Central memory CD8-positive, alpha-beta T cell (primary cell): ENCODE measurements around the gene BLNK.
"Not testable (repeated sequence)": the region's sequence is repeated elsewhere in the genome, so short reads cannot be mapped to it uniquely, and the experiment has no call there.

Experiments used
- ATAC-seq: fragments of 150-1000 bp; cut with Tn5 transposase; replicated peaks from 2 replicates; pipeline ENCODE4 v1.10.0; 2022; ENCODE audit warnings: mild to moderate bottlenecking, moderate FRiP score, moderate number of reproducible peaks; ENCODE audit not compliant: poor library complexity, severe bottlenecking; ENCODE audit errors: extremely low read depth
- DNase-seq, 2 donors: peaks; one replicate each; pipeline ENCODE4 v3.0.0; 2021; ENCODE audit warnings: low spot score in 2 of 2
- H3K27ac Mint-ChIP-seq: one replicate; pipeline ENCODE4 v1.8.0; 2022; ENCODE audit warnings: low read depth, mild to moderate bottlenecking, moderate library complexity, mixed read lengths
- H3K27me3 Mint-ChIP-seq: one replicate; pipeline ENCODE4 v1.8.0; 2022; ENCODE audit warnings: mixed read lengths
- H3K36me3 Mint-ChIP-seq: one replicate; pipeline ENCODE4 v1.8.0; 2022; ENCODE audit warnings: mild to moderate bottlenecking, moderate library complexity, mixed read lengths; ENCODE audit not compliant: insufficient read depth
- H3K4me1 Mint-ChIP-seq: one replicate; pipeline ENCODE4 v1.8.0; 2022; ENCODE audit warnings: mixed read lengths
- H3K4me3 Mint-ChIP-seq: one replicate; pipeline ENCODE4 v1.8.0; 2022; ENCODE audit warnings: mild to moderate bottlenecking, moderate library complexity, mixed read lengths
- H3K9me3 Mint-ChIP-seq: one replicate; pipeline ENCODE4 v1.8.0; 2022; ENCODE audit warnings: mixed read lengths

BLNK gene

DNA sequence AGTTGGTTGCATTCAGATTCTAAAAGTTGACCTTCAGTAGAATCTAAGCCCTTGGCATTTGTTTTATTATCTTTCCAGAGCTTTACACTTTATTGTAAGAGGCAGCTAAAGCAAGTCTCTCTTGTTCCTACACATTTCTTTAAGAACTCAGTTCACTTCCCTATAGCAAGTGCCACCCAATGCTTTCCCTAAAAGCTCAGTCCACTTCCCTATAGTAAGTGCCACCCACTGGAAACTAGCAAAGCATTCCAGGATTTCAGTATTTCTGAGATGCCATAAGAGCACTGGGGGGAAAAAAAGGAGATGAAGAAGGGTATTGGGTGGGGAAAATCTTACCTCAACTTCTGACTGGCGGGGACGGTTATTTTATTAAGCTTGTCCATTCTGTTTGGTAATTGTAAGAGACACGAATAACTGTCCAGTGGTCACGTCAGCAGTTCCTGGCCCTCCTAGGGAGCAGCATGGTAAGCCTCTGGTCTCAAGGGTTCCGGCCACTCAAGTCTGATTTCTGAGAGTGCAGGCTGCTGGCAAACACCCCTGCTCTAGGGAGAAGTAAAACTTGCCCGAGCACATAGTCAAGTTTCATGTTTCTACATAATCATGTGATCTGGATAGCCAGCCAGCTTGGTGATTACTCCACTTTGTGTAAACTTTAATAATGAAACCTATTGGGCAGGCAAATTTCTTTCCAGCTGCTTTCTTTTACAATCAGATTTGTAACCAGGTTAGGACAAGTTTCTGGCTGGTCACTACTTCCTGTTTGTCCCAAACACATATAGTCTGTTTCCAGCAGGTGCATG lies at the start of gene BLNK:
TSS of gene BLNK (minus strand) at position 554 of the 800 bp plus-strand sequence. CDS start at position 383, 171 bp downstream.
- no peak within 1 kb of the TSS for H3K27ac Mint-ChIP-seq
- H3K4me1 Mint-ChIP-seq: no peaks in the 10 kb centered on the region
- ATAC-seq: no peak
- H3K27me3 Mint-ChIP-seq: peaks cover 33% of the 10 kb centered on the region
- H3K9me3 Mint-ChIP-seq: no peaks in the 10 kb centered on the region
- H3K4me3 Mint-ChIP-seq: no peak within 1 kb of the TSS
- H3K36me3 Mint-ChIP-seq: no peaks in the 10 kb centered on the region
- DNase-seq: no peak

DNA sequence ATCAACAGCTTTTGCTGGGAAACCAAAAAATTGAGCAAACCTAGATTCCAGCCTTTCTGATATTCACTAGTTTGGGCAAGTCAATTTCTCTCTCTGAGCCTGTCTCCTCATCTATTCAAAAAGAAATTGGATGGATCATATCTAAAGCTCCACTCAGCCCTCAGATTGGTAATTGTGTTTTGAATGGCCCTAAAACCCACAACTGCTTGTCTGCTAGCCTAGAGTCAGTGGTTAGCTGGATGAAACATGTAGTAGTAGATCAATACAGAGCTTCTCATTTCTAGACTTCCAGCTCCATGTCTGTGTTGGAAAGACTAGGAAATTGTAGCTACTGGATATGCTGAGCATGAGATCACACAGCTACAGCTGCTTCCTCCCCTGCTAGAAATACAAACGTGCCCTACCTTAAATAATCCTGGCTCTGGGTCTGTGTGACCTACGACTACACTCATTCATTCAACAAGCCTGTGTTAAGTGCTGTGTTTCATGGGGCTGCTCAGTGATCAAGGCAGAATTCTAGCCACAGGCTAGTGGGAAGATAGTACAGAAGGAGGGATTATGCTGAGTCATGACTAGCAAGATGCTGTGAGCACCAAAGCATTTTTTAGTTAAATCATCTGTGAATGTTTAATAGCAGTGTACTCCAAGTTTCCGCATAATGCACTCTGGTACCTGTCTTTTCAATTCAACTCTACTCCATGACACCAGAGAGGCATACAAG lies 48.5 kb upstream of the BLNK start:
- Mint-ChIP-seq H3K27me3 (peaks cover 56% of the 10 kb centered on the region), H3K4me1 (no peaks in the 10 kb centered on the region), H3K27ac (no peak overlapping the region), H3K4me3 (no peak overlapping the region), H3K9me3 (no peaks in the 10 kb centered on the region), H3K36me3 (no peaks in the 10 kb centered on the region)
- DNase-seq (no peak), ATAC-seq (no peak)

GRCh38 chr10:96317067-96317833 lies 45.9 kb upstream of the BLNK start:
- Mint-ChIP-seq H3K36me3 (no peaks in the 10 kb centered on the region), H3K4me3 (no peak overlapping the region), H3K27ac (no peak overlapping the region), H3K27me3 (peaks cover 73% of the 10 kb centered on the region), H3K4me1 (no peaks in the 10 kb centered on the region), H3K9me3 (no peaks in the 10 kb centered on the region)
- DNase-seq: no peak
- no peak for ATAC-seq

DNA sequence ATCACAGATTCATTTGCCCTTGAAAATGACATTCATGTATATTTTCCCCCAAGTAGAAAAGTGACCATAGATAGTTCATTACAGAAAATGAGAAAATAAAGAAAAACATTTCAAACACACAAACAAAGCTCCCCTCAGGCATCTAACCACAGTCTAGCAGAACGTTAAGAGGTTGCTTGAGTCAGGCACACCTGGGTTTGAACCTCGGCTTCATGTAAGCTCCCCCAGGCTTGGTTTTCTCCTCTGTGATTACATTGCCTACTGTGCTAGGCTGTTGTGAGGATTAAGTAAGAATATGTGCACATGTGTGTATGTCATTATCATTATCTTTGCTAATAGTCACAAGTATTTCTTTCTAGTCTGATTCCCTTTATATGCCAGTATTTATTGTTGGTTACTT lies 42.0 kb upstream of the BLNK start:
- H3K9me3 Mint-ChIP-seq: no peaks in the 10 kb centered on the region
- peaks cover 47% of the 10 kb centered on the region for H3K27me3 Mint-ChIP-seq
- no peak overlapping the region for H3K4me3 Mint-ChIP-seq
- DNase-seq (no peak), ATAC-seq (no peak)
- no peak overlapping the region for H3K27ac Mint-ChIP-seq
- no peaks in the 10 kb centered on the region for H3K36me3 Mint-ChIP-seq
- no peaks in the 10 kb centered on the region for H3K4me1 Mint-ChIP-seq

GRCh38 chr10:96311180-96311715 lies 39.9 kb upstream of the BLNK start:
- Mint-ChIP-seq H3K4me1 (no peaks in the 10 kb centered on the region), H3K27ac (no peak overlapping the region), H3K9me3 (no peaks in the 10 kb centered on the region), H3K36me3 (no peaks in the 10 kb centered on the region), H3K27me3 (peaks cover 52% of the 10 kb centered on the region), H3K4me3 (no peak overlapping the region)
- ATAC-seq (no peak), DNase-seq (no peak)

GRCh38 chr10:96310321-96310669 lies 38.9 kb upstream of the BLNK start:
- ATAC-seq: no peak
- no peaks in the 10 kb centered on the region for H3K9me3 Mint-ChIP-seq
- H3K4me3 Mint-ChIP-seq: no peak overlapping the region
- no peaks in the 10 kb centered on the region for H3K4me1 Mint-ChIP-seq
- H3K36me3 Mint-ChIP-seq: no peaks in the 10 kb centered on the region
- no peak overlapping the region for H3K27ac Mint-ChIP-seq
- peaks cover 45% of the 10 kb centered on the region for H3K27me3 Mint-ChIP-seq
- DNase-seq: no peak

DNA sequence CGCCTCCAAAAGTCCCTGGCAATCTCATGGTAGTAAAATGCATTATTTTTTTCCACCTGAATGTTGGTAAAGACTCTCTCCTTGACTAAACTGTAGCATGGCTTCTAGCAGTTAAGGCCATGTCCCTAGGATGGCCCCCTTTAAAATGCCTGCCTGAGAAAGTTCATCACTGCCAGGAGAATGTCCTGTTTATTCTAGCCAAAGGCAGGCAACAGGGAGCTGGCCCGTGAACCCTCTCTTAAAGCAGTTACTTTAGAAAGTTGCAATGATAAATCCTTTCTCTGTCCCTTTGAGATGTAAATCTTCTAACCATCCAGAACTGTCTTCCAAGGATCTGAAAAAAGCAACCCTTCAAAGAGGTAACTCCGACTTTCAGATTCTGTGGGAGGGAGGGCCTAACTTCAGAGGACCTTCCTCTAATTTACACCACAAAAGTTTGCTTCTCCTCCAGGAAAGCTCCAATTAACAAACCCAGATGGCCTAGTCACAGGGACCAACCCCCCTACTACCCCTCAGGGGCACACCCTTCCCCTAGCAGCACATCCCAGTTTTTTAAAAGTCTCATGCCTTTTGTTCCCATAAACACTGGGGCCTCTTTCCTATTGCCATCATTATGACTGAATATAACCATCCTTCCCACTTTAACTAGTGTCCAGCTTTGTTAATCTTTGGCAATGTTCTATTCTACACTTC lies 38.4 kb upstream of the BLNK start:
- no peaks in the 10 kb centered on the region for H3K4me1 Mint-ChIP-seq
- ATAC-seq (no peak), DNase-seq (no peak)
- H3K27ac Mint-ChIP-seq: no peak overlapping the region
- H3K9me3 Mint-ChIP-seq: no peaks in the 10 kb centered on the region
- H3K36me3 Mint-ChIP-seq: no peaks in the 10 kb centered on the region
- peaks cover 43% of the 10 kb centered on the region for H3K27me3 Mint-ChIP-seq
- H3K4me3 Mint-ChIP-seq: no peak overlapping the region

- H3K9me3 Mint-ChIP-seq, ATAC-seq, H3K27ac Mint-ChIP-seq, H3K4me1 Mint-ChIP-seq, H3K36me3 Mint-ChIP-seq, DNase-seq, H3K4me3 Mint-ChIP-seq: not testable (repeated sequence)
- peaks cover 44% of the 10 kb centered on the region for H3K27me3 Mint-ChIP-seq
Measured at GRCh38 chr10:96308854-96309253, 37.5 kb upstream of the BLNK start.

DNA sequence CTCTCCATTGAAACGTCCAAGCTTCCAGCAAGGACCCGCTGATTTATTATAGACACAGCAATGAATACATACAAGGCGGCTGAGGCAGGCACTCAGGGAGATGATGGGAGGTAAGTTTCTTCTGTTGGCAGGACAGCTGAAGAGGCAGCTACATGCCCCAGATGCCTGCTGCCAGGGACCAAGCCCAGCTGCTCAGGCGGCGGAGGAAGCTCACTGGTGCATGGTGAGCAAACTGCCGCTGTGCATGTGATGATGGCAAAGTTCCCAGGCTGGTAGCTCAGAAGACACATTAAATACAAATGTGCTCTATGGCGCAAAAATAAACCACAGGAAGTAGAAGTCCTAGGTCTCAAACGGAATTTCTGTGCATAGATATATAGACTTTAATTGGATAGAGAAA lies 35.1 kb upstream of the BLNK start:
- Mint-ChIP-seq H3K9me3 (no peaks in the 10 kb centered on the region), H3K4me3 (no peak overlapping the region), H3K27ac (no peak overlapping the region), H3K4me1 (no peaks in the 10 kb centered on the region), H3K36me3 (no peaks in the 10 kb centered on the region), H3K27me3 (peaks cover 57% of the 10 kb centered on the region)
- ATAC-seq (no peak), DNase-seq (no peak)

- DNase-seq (no peak), ATAC-seq (no peak)
- peaks cover 72% of the 10 kb centered on the region for H3K27me3 Mint-ChIP-seq
- H3K9me3 Mint-ChIP-seq: no peaks in the 10 kb centered on the region
- H3K4me1 Mint-ChIP-seq: no peaks in the 10 kb centered on the region
- no peaks in the 10 kb centered on the region for H3K36me3 Mint-ChIP-seq
- no peak overlapping the region for H3K4me3 Mint-ChIP-seq
- no peak overlapping the region for H3K27ac Mint-ChIP-seq
Measured at GRCh38 chr10:96305019-96305418, 33.6 kb upstream of the BLNK start.

DNA sequence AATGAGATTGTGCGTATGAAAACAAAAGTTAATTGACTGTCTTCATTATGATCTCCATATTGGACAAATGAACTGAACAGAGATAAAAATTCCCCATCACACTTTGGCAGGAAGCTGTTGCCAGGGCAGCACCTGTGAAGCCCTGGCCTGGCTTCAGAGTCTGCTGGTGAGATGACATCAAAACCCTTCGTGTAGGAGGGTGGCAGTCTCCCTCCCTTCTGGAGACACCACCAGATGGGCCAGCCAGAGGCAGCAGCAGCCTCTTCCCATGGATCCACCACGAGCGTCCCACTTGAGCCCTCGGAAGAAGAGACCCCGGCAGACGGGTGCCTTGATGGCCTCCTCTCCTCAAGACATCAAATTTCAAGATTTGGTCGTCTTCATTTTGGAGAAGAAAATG lies 32.9 kb upstream of the BLNK start, which contains the start of gene DNTT:
TSS of gene DNTT (plus strand) at position 205 of the 400 bp plus-strand sequence. CDS start at position 269, 64 bp downstream.
- Mint-ChIP-seq H3K27me3 (peaks cover 80% of the 10 kb centered on the region), H3K4me3 (no peak within 1 kb of the TSS), H3K27ac (no peak within 1 kb of the TSS), H3K4me1 (no peaks in the 10 kb centered on the region), H3K9me3 (no peaks in the 10 kb centered on the region), H3K36me3 (no peaks in the 10 kb centered on the region)
- DNase-seq: no peak
- no peak for ATAC-seq

DNA sequence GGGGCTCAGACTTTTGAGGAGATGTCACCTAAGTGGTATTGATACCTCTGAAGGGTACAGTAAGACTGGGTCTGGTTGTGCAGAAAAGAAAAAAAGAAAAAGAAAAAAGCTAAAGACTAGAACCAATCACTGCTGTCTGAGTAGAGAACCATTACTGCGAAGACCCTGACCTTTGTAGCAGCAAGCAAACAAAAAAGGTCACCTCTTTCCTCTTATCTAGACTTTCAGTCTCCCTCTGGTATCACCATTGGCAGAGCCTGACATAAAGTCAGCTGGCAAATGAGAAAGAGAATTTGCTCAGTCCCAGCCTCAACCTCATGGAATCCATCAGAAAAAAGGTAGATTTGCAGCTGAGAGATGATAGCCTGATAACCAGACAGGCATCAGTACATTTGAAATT lies 30.2 kb upstream of the BLNK start:
- DNase-seq (no peak), ATAC-seq (no peak)
- Mint-ChIP-seq H3K27me3 (peaks cover 89% of the 10 kb centered on the region), H3K9me3 (no peaks in the 10 kb centered on the region), H3K36me3 (no peaks in the 10 kb centered on the region), H3K4me3 (no peak overlapping the region), H3K4me1 (no peaks in the 10 kb centered on the region), H3K27ac (no peak overlapping the region)
